B cell (primary cell): Measurements from ENCODE around the gene SRRM1. TPM values are rescaled to one million over a fixed set of nuclear protein-coding genes. Genes with fewer than 3 reads are reported as not detected.

Experiments used
- ATAC-seq: fragments of 200-7000 bp; cut with Tn5 transposase; one replicate; pipeline ENCODE4 v1.10.0; 2021; ENCODE audit warnings: low read depth, mild to moderate bottlenecking, moderate number of reproducible peaks, moderate library complexity
- CTCF ChIA-PET: fragments of 350-600 bp; sonication (Branson Sonifier 250); formaldehyde crosslinking; loops from one replicate; lab custom pipeline; 2021; ENCODE audit warnings: antibody characterized with exemption, inconsistent platforms; lab: Charles Lee
- POLR2A ChIA-PET: fragments of 350-600 bp; sonication (Branson Sonifier 250); formaldehyde crosslinking; loops from one replicate; lab custom pipeline; 2021; ENCODE audit warnings: antibody characterized with exemption; lab: Charles Lee
- DNase-seq: peaks from one replicate; pipeline ENCODE4 v3.0.0; 2013
- H2AFZ ChIP-seq: 2 replicates; pipeline ENCODE4 v1.6.1; 2012; ENCODE audit warnings: mild to moderate bottlenecking, low read depth, low read length; ENCODE audit not compliant: insufficient read depth, poor library complexity, severe bottlenecking
- H3K27ac ChIP-seq, 2 donors: 1 replicate in 1 of 2; 2 replicates in 1 of 2; pipeline ENCODE4 v1.5.1; 2012 to 2013; ENCODE audit warnings: low read length in 2 of 2, mild to moderate bottlenecking in 2 of 2, moderate library complexity in 1 of 2
- H3K27me3 ChIP-seq, 4 experiments: fragments of 200-600 bp in 1 of 4; sonication (generic) in 1 of 4; replicated peaks in 1 of 4; 1 replicate in 2 of 4; 2 replicates in 2 of 4; pipeline versions ENCODE4 v1.6.1 to v1.7.0; 2013 to 2016; ENCODE audit warnings: low read length in 3 of 4, mild to moderate bottlenecking in 2 of 4, mixed read lengths in 1 of 4, moderate library complexity in 1 of 4; ENCODE audit not compliant: insufficient read depth in 4 of 4, control insufficient read depth in 3 of 4; ENCODE audit errors: control extremely low read depth in 1 of 4
- H3K36me3 ChIP-seq, 2 experiments: replicated peaks in 1 of 2; 1 replicate in 1 of 2; 2 replicates in 1 of 2; pipeline versions ENCODE4 v1.6.1 to v1.7.1; 2013; ENCODE audit warnings: low read length in 1 of 2; ENCODE audit not compliant: insufficient read depth in 2 of 2, control insufficient read depth in 1 of 2; ENCODE audit errors: control extremely low read depth in 1 of 2, extremely low read depth in 1 of 2
- H3K4me1 ChIP-seq, 2 donors: fragments of 200-600 bp in 1 of 2; sonication (generic) in 1 of 2; 1 replicate in 1 of 2; 2 replicates in 1 of 2; pipeline versions ENCODE4 v1.5.1 to v1.6.1; 2013 to 2017; ENCODE audit warnings: low read length in 2 of 2; ENCODE audit not compliant: control insufficient read depth in 2 of 2, insufficient read depth in 2 of 2
- H3K4me2 ChIP-seq: replicated peaks from 2 replicates; pipeline ENCODE3; 2012; ENCODE audit warnings: mild to moderate bottlenecking, low read depth, low read length; ENCODE audit not compliant: poor library complexity, severe bottlenecking
- H3K4me3 ChIP-seq, 5 experiments: fragments of 200-600 bp in 1 of 5; sonication (generic) in 1 of 5; 1 replicate in 3 of 5; 2 replicates in 2 of 5; pipeline versions ENCODE4 v1.5.1 to v1.7.0; 2011 to 2016; ENCODE audit warnings: low read length in 4 of 5, mild to moderate bottlenecking in 4 of 5, low read depth in 2 of 5, control low read depth in 1 of 5, moderate library complexity in 1 of 5; ENCODE audit not compliant: insufficient read depth in 1 of 5; ENCODE audit errors: control extremely low read depth in 1 of 5, extremely low read depth in 1 of 5
- H3K79me2 ChIP-seq: fragments of 200-600 bp; sonication (generic); one replicate; pipeline ENCODE4 v1.6.0; 2016; ENCODE audit warnings: low read length; ENCODE audit not compliant: control insufficient read depth, insufficient read depth
- H3K9ac ChIP-seq: fragments of 200-600 bp; sonication (generic); 2 replicates; pipeline ENCODE4 v1.6.1; 2017; ENCODE audit warnings: mild to moderate bottlenecking, low read length, moderate library complexity
- H3K9me3 ChIP-seq, 3 donors: one replicate each; pipeline versions ENCODE4 v1.6.1 to v1.7.1; 2013; ENCODE audit warnings: low read length in 2 of 3; ENCODE audit not compliant: control insufficient read depth in 2 of 3, insufficient read depth in 1 of 3; ENCODE audit errors: control extremely low read depth in 1 of 3
- H4K20me1 ChIP-seq: 2 replicates; pipeline ENCODE4 v1.6.0; 2012; ENCODE audit warnings: mild to moderate bottlenecking, low read length; ENCODE audit not compliant: insufficient read depth, control insufficient read depth, poor library complexity, severe bottlenecking
- H3K27ac Mint-ChIP-seq: one replicate; pipeline ENCODE4 v1.8.0; 2021; ENCODE audit warnings: mixed read lengths
- H3K27me3 Mint-ChIP-seq: one replicate; pipeline ENCODE4 v1.8.0; 2021; ENCODE audit warnings: mixed read lengths
- H3K4me1 Mint-ChIP-seq: one replicate; pipeline ENCODE4 v1.8.0; 2021; ENCODE audit warnings: mixed read lengths
- H3K4me3 Mint-ChIP-seq: one replicate; pipeline ENCODE4 v1.8.0; 2021; ENCODE audit warnings: mixed read lengths
- H3K9me3 Mint-ChIP-seq: one replicate; pipeline ENCODE4 v1.8.0; 2022; ENCODE audit warnings: mixed read lengths; ENCODE audit not compliant: insufficient read depth
- EZH2 ChIP-seq: IDR thresholded peaks from 2 replicates; pipeline ENCODE4 v1.6.1; 2012; ENCODE audit warnings: borderline replicate concordance, low read depth, mild to moderate bottlenecking, moderate library complexity, low read length; ENCODE audit not compliant: insufficient read depth, poor library complexity, severe bottlenecking
- WGBS: methylation state at CpG from one replicate; pipeline ENCODE4 v1.1.5; 2013; ENCODE audit warnings: missing lambda C conversion rate; ENCODE audit not compliant: insufficient coverage; 5-methylcytosine and 5-hydroxymethylcytosine counted together
- intact Hi-C: fragments of 100-400 bp; cut with micrococcal nuclease; formaldehyde crosslinking; loops from one replicate; pipeline ENCODE4 v1.10.0; 2022
- polyA plus RNA-seq: library from polyadenylated mRNA; depleted of rRNA; stranded (reverse); fragments of >200 nt; gene quantifications from 2 replicates; pipeline ENCODE4 v1.2.3, GENCODE V29; 2012
- total RNA-seq, 2 donors: library from RNA; stranded (reverse); fragments of 120-200 nt in 1 of 2; gene quantifications; 1 replicate in 1 of 2; 2 replicates in 1 of 2; pipeline versions ENCODE4 v1.2.3 to v1.2.4, GENCODE V29; 2013 to 2022
- TF ChIP-seq, protein P1 (sequence below): fragments of 200-600 bp; IDR thresholded peaks from one replicate; pipeline ENCODE4 v1.8.0; 2022; ENCODE audit warnings: antibody characterized with exemption, mild to moderate bottlenecking

Gene SRRM1
- total and polyA plus RNA-seq, 2 donors (not counting 1 experiment from before 2014, with no cell fraction given), result 88.5 to 238 TPM

GRCh38 chr1:24635195-24635843 is 7.8 kb upstream of the SRRM1 start:
- POLR2A ChIA-PET, result no interaction called here
- peak; percentile 68 for DNase-seq
- H3K27me3 Mint-ChIP-seq, result peaks cover 8% of the 10 kb centered on the region

More at GRCh38 chr1:24635195-24635843, 7.8 kb upstream of the SRRM1 start:
- no peaks in the 10 kb centered on the region for H4K20me1 ChIP-seq
- no peaks in the 10 kb centered on the region for H3K36me3 ChIP-seq
- no peak overlapping the region for H2AFZ ChIP-seq
- Mint-ChIP-seq H3K27ac (peak overlapping the region; percentile 34), H3K4me1 (peaks cover 2% of the 10 kb centered on the region), H3K4me3 (no peak overlapping the region), H3K9me3 (no peaks in the 10 kb centered on the region)
- CTCF ChIA-PET, result interaction anchor here (0.7 to 6.9 kb wide), 9 partner anchors 9 to 1202 kb away, joined by 3 to 51 read pairs (median 5); no protein-coding TSS in a partner anchor
- intact Hi-C loops, result loop anchor here (1.0 to 2.0 kb wide), 3 partner anchors 243 to 485 kb away; no protein-coding TSS in a partner anchor
- WGBS, result 100% methylated on average over 1 of the region's 4 CpGs
- H3K27me3 ChIP-seq, result peaks cover 0 to 3% (median under 1%) of the 10 kb centered on the region in 4 experiments
- H3K4me1 ChIP-seq, result no peaks in the 10 kb centered on the region
- H3K79me2 ChIP-seq, result no peaks in the 10 kb centered on the region
- H3K4me2 ChIP-seq, result no peak overlapping the region
- ATAC-seq, result peak; percentile 68
- no peak overlapping the region for H3K4me3 ChIP-seq
- H3K9me3 ChIP-seq, result no peaks in the 10 kb centered on the region
- no peak overlapping the region for H3K27ac ChIP-seq
- TF ChIP-seq, protein P1, sequence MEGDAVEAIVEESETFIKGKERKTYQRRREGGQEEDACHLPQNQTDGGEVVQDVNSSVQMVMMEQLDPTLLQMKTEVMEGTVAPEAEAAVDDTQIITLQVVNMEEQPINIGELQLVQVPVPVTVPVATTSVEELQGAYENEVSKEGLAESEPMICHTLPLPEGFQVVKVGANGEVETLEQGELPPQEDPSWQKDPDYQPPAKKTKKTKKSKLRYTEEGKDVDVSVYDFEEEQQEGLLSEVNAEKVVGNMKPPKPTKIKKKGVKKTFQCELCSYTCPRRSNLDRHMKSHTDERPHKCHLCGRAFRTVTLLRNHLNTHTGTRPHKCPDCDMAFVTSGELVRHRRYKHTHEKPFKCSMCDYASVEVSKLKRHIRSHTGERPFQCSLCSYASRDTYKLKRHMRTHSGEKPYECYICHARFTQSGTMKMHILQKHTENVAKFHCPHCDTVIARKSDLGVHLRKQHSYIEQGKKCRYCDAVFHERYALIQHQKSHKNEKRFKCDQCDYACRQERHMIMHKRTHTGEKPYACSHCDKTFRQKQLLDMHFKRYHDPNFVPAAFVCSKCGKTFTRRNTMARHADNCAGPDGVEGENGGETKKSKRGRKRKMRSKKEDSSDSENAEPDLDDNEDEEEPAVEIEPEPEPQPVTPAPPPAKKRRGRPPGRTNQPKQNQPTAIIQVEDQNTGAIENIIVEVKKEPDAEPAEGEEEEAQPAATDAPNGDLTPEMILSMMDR, result peak; percentile 75
- TF ChIP-seq EZH2, result no peak
- H3K9ac ChIP-seq, result no peak overlapping the region
